ENCODE data around the gene MAP2K5. TPM values are rescaled to one million over a fixed set of nuclear protein-coding genes. Genes with fewer than 3 reads are reported as not detected.
A peak's percentile ranks its signal among the peaks of the same experiment; 100 is the strongest.

MAP2K5 gene
- total RNA-seq, 4 donors from 2014 or later: 7.2 to 14.2 (median 9.3) TPM

GRCh38 chr15:67807836-67808235 is 265.3 kb downstream of the MAP2K5 start:
- TF ChIP-seq CTCF (IDR thresholded peaks at IDR 0.05): no peak
- ATAC-seq (ENCODE audit: low FRiP score) (no peak), DNase-seq (ENCODE audit: low spot score) (peak; percentile 14)

- ATAC-seq (ENCODE audit: low FRiP score) (no peak), DNase-seq (ENCODE audit: low spot score) (no peak)
- TF ChIP-seq CTCF (IDR thresholded peaks at IDR 0.05): no peak
These were observed 266.3 kb downstream of the MAP2K5 start for GRCh38 chr15:67808821-67809220.

- DNase-seq (ENCODE audit: low spot score) (no peak), ATAC-seq (ENCODE audit: low FRiP score) (no peak)
- TF ChIP-seq CTCF (IDR thresholded peaks at IDR 0.05): no peak
These were observed 266.9 kb downstream of the MAP2K5 start for GRCh38 chr15:67809441-67809840.

GRCh38 chr15:67809866-67810265 is 267.4 kb downstream of the MAP2K5 start:
- no peak for ATAC-seq (ENCODE audit: low FRiP score)
- no peak for DNase-seq (ENCODE audit: low spot score)
- no peak for TF ChIP-seq CTCF (IDR thresholded peaks at IDR 0.05)

GRCh38 chr15:67812241-67812644 is 269.7 kb downstream of the MAP2K5 start:
- ATAC-seq (ENCODE audit: low FRiP score) (no peak), DNase-seq (ENCODE audit: low spot score) (no peak)
- no peak for TF ChIP-seq CTCF (IDR thresholded peaks at IDR 0.05)

GRCh38 chr15:67813104-67813634 is 270.7 kb downstream of the MAP2K5 start:
- ATAC-seq (ENCODE audit: low FRiP score): no peak
- no peak for TF ChIP-seq CTCF (IDR thresholded peaks at IDR 0.05)
- no peak for DNase-seq (ENCODE audit: low spot score)

GRCh38 chr15:67815036-67815592 is 272.6 kb downstream of the MAP2K5 start:
- no peak for TF ChIP-seq CTCF (IDR thresholded peaks at IDR 0.05)
- no peak for ATAC-seq (ENCODE audit: low FRiP score)
- no peak for DNase-seq (ENCODE audit: low spot score)

Data from omental fat pad (tissue), 4 donors.